Naive thymus-derived CD4-positive, alpha-beta T cell (primary cell): ENCODE results near the gene UBE2D3. TPM values are rescaled to one million over a fixed set of nuclear protein-coding genes. Genes with fewer than 3 reads are reported as not detected.

Experiments
- ATAC-seq: fragments of 150-1000 bp; cut with Tn5 transposase; 2 replicates; pipeline ENCODE4 v1.10.0; 2021; ENCODE audit warnings: mild to moderate bottlenecking, moderate library complexity
- CTCF ChIA-PET: fragments of 350-600 bp; sonication (Branson Sonifier 250); formaldehyde crosslinking; loops from one replicate; lab custom pipeline; 2021; ENCODE audit warnings: antibody characterized with exemption; lab: Charles Lee
- POLR2A ChIA-PET: fragments of 350-600 bp; sonication (Branson Sonifier 250); formaldehyde crosslinking; loops from one replicate; lab custom pipeline; 2021; ENCODE audit warnings: antibody characterized with exemption, inconsistent platforms; lab: Charles Lee
- DNase-seq, 9 donors: peaks; one replicate each; pipeline versions ENCODE4 v3.0.0 to v3.0.0-alpha.2; 2020 to 2022; ENCODE audit warnings: mixed read lengths in 1 of 9
- H3K27ac ChIP-seq: one replicate; pipeline ENCODE4 v1.7.0; 2013; ENCODE audit warnings: mild to moderate bottlenecking, low read depth, low read length, moderate library complexity
- H3K27me3 ChIP-seq, 2 donors: one replicate each; pipeline ENCODE4 v1.7.0; 2013; ENCODE audit warnings: low read length in 2 of 2, mild to moderate bottlenecking in 2 of 2, moderate library complexity in 2 of 2; ENCODE audit not compliant: control insufficient read depth in 2 of 2, insufficient read depth in 2 of 2
- H3K36me3 ChIP-seq, 3 experiments: 1 replicate in 2 of 3; 2 replicates in 1 of 3; pipeline ENCODE4 v1.7.0; 2013; ENCODE audit warnings: low read length in 3 of 3, mild to moderate bottlenecking in 3 of 3, moderate library complexity in 1 of 3; ENCODE audit not compliant: insufficient read depth in 3 of 3, control insufficient read depth in 2 of 3
- H3K4me1 ChIP-seq, 2 donors: one replicate each; pipeline ENCODE4 v1.7.0; 2013; ENCODE audit warnings: low read length in 2 of 2, mild to moderate bottlenecking in 2 of 2, moderate library complexity in 1 of 2; ENCODE audit not compliant: control insufficient read depth in 2 of 2, insufficient read depth in 2 of 2
- H3K4me3 ChIP-seq: 2 replicates; pipeline ENCODE4 v1.7.0; 2013; ENCODE audit warnings: mild to moderate bottlenecking, low read length
- H3K9me3 ChIP-seq, 3 experiments: 1 replicate in 2 of 3; 2 replicates in 1 of 3; pipeline ENCODE4 v1.7.0; 2013; ENCODE audit warnings: low read length in 3 of 3; ENCODE audit not compliant: control insufficient read depth in 2 of 3
- H3K27ac Mint-ChIP-seq, 9 donors: one replicate each; pipeline ENCODE4 v1.8.0; 2020 to 2022; ENCODE audit warnings: mixed read lengths in 9 of 9, mild to moderate bottlenecking in 8 of 9, moderate library complexity in 5 of 9, inconsistent platforms in 2 of 9
- H3K27me3 Mint-ChIP-seq, 5 donors: one replicate each; pipeline ENCODE4 v1.8.0; 2021 to 2022; ENCODE audit warnings: mixed read lengths in 5 of 5, mild to moderate bottlenecking in 1 of 5
- H3K36me3 Mint-ChIP-seq, 5 donors: one replicate each; pipeline ENCODE4 v1.8.0; 2020 to 2022; ENCODE audit warnings: mixed read lengths in 5 of 5, mild to moderate bottlenecking in 3 of 5, inconsistent platforms in 1 of 5
- H3K4me1 Mint-ChIP-seq, 7 donors: one replicate each; pipeline ENCODE4 v1.8.0; 2020 to 2022; ENCODE audit warnings: mixed read lengths in 7 of 7, mild to moderate bottlenecking in 3 of 7, inconsistent platforms in 1 of 7
- H3K4me3 Mint-ChIP-seq, 10 donors: one replicate each; pipeline ENCODE4 v1.8.0; 2020 to 2022; ENCODE audit warnings: mild to moderate bottlenecking in 10 of 10, mixed read lengths in 10 of 10, moderate library complexity in 6 of 10, inconsistent platforms in 2 of 10
- H3K9me3 Mint-ChIP-seq, 11 donors: one replicate each; pipeline ENCODE4 v1.8.0; 2020 to 2022; ENCODE audit warnings: mixed read lengths in 11 of 11, mild to moderate bottlenecking in 4 of 11, inconsistent platforms in 1 of 11, moderate library complexity in 1 of 11
- intact Hi-C, 2 donors: fragments of 100-400 bp; cut with micrococcal nuclease; formaldehyde crosslinking; loops; one replicate each; pipeline ENCODE4 v1.15.1; 2023
- polyA plus RNA-seq, 2 donors: library from polyadenylated mRNA; unstranded; fragments of 300-500 nt; fragmentation: Illumina TruSeq; gene quantifications; one replicate each; pipeline ENCODE4 v1.2.3, GENCODE V29; 2021
- total RNA-seq, 6 experiments: library from RNA in 5 of 6; stranded (reverse) in 5 of 6; gene quantifications; 1 replicate in 5 of 6; 2 replicates in 1 of 6; pipeline ENCODE4 v1.2.3 and lab custom pipeline; 2021 to 2026

UBE2D3 gene
- total and polyA plus RNA-seq, 7 experiments from 2014 or later = 314 to 556 (median 413) TPM

- DNase-seq (peak; percentile 82 to 100 (median 98)), ATAC-seq (peak; percentile 80)
- H3K9me3 ChIP-seq = no peaks in the 10 kb centered on the region
- H3K9me3 Mint-ChIP-seq = peaks cover 0 to 12% (median 0%) of the 10 kb centered on the region in 11 donors
- H3K36me3 Mint-ChIP-seq = peaks cover 0 to 12% (median 2%) of the 10 kb centered on the region in 5 donors
- H3K27me3 Mint-ChIP-seq = peaks cover 0 to 2% (median 0%) of the 10 kb centered on the region in 5 donors
- intact Hi-C loops = loop anchor here (1.0 to 5.0 kb wide), 28 partner anchors 9 to 1806 kb away; partner anchors contain the start of genes BDH2 (in 2 of the 2), CENPE (in 2 of the 2), SLC39A8 (in 2 of the 2) and SLC9B1 (in 2 of the 2)
- POLR2A ChIA-PET = interaction anchor here (0.5 to 5.3 kb wide), 52 partner anchors 9 to 1500 kb away, joined by 3 to 173 read pairs (median 4); partner anchors contain the start of genes CISD2, MANBA, SLC39A8 and SLC9B1
- H3K4me3 ChIP-seq = peak overlapping the region; percentile 82
- H3K27ac ChIP-seq = peak overlapping the region; percentile 99
- CTCF ChIA-PET = interaction anchor here (0.6 to 2.1 kb wide), 8 partner anchors 18 to 483 kb away, joined by 3 to 13 read pairs (median 4); partner anchors contain the start of genes CISD2 and MANBA
- peaks cover 16 to 42% (median 35%) of the 10 kb centered on the region in 7 donors for H3K4me1 Mint-ChIP-seq
- no peak overlapping the region for H3K27ac Mint-ChIP-seq
- no peaks in the 10 kb centered on the region for H3K27me3 ChIP-seq
- peaks cover 19 to 24% of the 10 kb centered on the region in 2 donors for H3K4me1 ChIP-seq
- H3K36me3 ChIP-seq = peaks cover 0 to 21% (median 3%) of the 10 kb centered on the region in 3 experiments
- no peak overlapping the region for H3K4me3 Mint-ChIP-seq
These were observed 534 bp upstream of the UBE2D3 start for GRCh38 chr4:102827674-102828496.

- Mint-ChIP-seq H3K27ac (no peak overlapping the region), H3K36me3 (peaks cover 4 to 10% (median 5%) of the 10 kb centered on the region in 5 donors), H3K4me1 (peaks cover 32 to 50% (median 41%) of the 10 kb centered on the region in 7 donors), H3K4me3 (no peak overlapping the region), H3K27me3 (peaks cover 0 to 2% (median 0%) of the 10 kb centered on the region in 5 donors), H3K9me3 (peaks cover 0 to 12% (median 0%) of the 10 kb centered on the region in 11 donors)
- ATAC-seq (no peak), DNase-seq (peak in 2 of 9 donors; percentile 5 to 75)
- Histone ChIP-seq H3K4me3 (peak overlapping the region; percentile 82), H3K27me3 (no peaks in the 10 kb centered on the region), H3K4me1 (peaks cover 19 to 27% of the 10 kb centered on the region in 2 donors), H3K36me3 (peaks cover 0 to 21% (median 3%) of the 10 kb centered on the region in 3 experiments), H3K9me3 (no peaks in the 10 kb centered on the region), H3K27ac (peak overlapping the region; percentile 99)
- ChIA-PET POLR2A (interaction anchor here (0.6 to 5.3 kb wide), 22 partner anchors 9 to 481 kb away, joined by 3 to 173 read pairs (median 13); partner anchors contain the start of genes BDH2, CISD2, MANBA and NFKB1), CTCF (interaction anchor here (1.4 to 2.1 kb wide), 2 partner anchors 43 to 65 kb away, joined by 5 to 13 read pairs; partner anchors contain the start of genes CISD2 and MANBA)
- intact Hi-C loops = loop anchor here (2.0 to 5.0 kb wide), 7 partner anchors 33 to 1804 kb away; partner anchors contain the start of gene BDH2 (in 1 of the 2)
These were observed 1.1 kb downstream of the UBE2D3 start for GRCh38 chr4:102826105-102826889.

- H3K4me3 ChIP-seq = peak overlapping the region; percentile 82
- peak overlapping the region; percentile 99 for H3K27ac ChIP-seq
- Mint-ChIP-seq H3K9me3 (peaks cover 0 to 12% (median 0%) of the 10 kb centered on the region in 11 donors), H3K4me3 (no peak overlapping the region), H3K27ac (no peak overlapping the region), H3K36me3 (peaks cover 5 to 12% (median 8%) of the 10 kb centered on the region in 5 donors), H3K4me1 (peaks cover 40 to 58% (median 50%) of the 10 kb centered on the region in 7 donors), H3K27me3 (peaks cover 0 to 2% (median 0%) of the 10 kb centered on the region in 5 donors)
- no peaks in the 10 kb centered on the region for H3K9me3 ChIP-seq
- intact Hi-C loops = loop anchor here (1.0 to 5.0 kb wide), 10 partner anchors 8 to 1803 kb away; partner anchors contain the start of gene BDH2 (in 1 of the 2)
- DNase-seq (peak in 7 of 9 donors; percentile 27 to 49 (median 38)), ATAC-seq (no peak)
- H3K27me3 ChIP-seq = no peaks in the 10 kb centered on the region
- peaks cover 24 to 35% of the 10 kb centered on the region in 2 donors for H3K4me1 ChIP-seq
- POLR2A ChIA-PET = interaction anchor here (0.6 to 5.3 kb wide), 15 partner anchors 9 to 324 kb away, joined by 3 to 173 read pairs (median 14); partner anchors contain the start of genes CISD2, MANBA, NFKB1 and SLC9B2
- H3K36me3 ChIP-seq = peaks cover 0 to 21% (median 3%) of the 10 kb centered on the region in 3 experiments
- CTCF ChIA-PET = interaction anchor here (0.6 to 2.0 kb wide), 4 partner anchors 9 to 195 kb away, joined by 3 to 5 read pairs (median 4); partner anchors contain the start of gene MANBA
These were observed 1.9 kb downstream of the UBE2D3 start for GRCh38 chr4:102825261-102826091.

GRCh38 chr4:102824398-102824797, 3.0 kb downstream of the UBE2D3 start:
- H3K36me3 Mint-ChIP-seq = peaks cover 9 to 18% (median 13%) of the 10 kb centered on the region in 5 donors
- no peaks in the 10 kb centered on the region for H3K9me3 ChIP-seq
- CTCF ChIA-PET = interaction anchor here (1.9 to 2.0 kb wide), 2 partner anchors 8 to 376 kb away, joined by 5 to 6 read pairs; no protein-coding TSS in a partner anchor
- peaks cover 0 to 12% (median 0%) of the 10 kb centered on the region in 11 donors for H3K9me3 Mint-ChIP-seq
- intact Hi-C loops = loop anchor here in 1 of 2 donors (2.0 kb wide), 1 partner anchor 16 kb away; no protein-coding TSS in a partner anchor
- H3K4me3 Mint-ChIP-seq = no peak overlapping the region
- peak overlapping the region; percentile 82 for H3K4me3 ChIP-seq
- POLR2A ChIA-PET = interaction anchor here (0.6 to 4.9 kb wide), 7 partner anchors 15 to 325 kb away, joined by 3 to 62 read pairs (median 8); partner anchors contain the start of genes CISD2 and MANBA
- peak overlapping the region; percentile 99 for H3K27ac ChIP-seq
- peaks cover 0 to 2% (median 0%) of the 10 kb centered on the region in 5 donors for H3K27me3 Mint-ChIP-seq
- H3K4me1 Mint-ChIP-seq = peaks cover 51 to 67% (median 58%) of the 10 kb centered on the region in 7 donors
- peaks cover 0 to 21% (median 3%) of the 10 kb centered on the region in 3 experiments for H3K36me3 ChIP-seq
- H3K27me3 ChIP-seq = no peaks in the 10 kb centered on the region
- H3K4me1 ChIP-seq = peaks cover 32 to 45% of the 10 kb centered on the region in 2 donors
- no peak for ATAC-seq
- DNase-seq = no peak
- H3K27ac Mint-ChIP-seq = peak overlapping the region in 2 of 9 donors; percentile 61 to 64

GRCh38 chr4:102823897-102824296, 3.5 kb downstream of the UBE2D3 start:
- H3K9me3 Mint-ChIP-seq = peaks cover 0 to 12% (median 0%) of the 10 kb centered on the region in 11 donors
- ChIA-PET POLR2A (interaction anchor here (0.5 to 4.9 kb wide), 10 partner anchors 14 to 324 kb away, joined by 3 to 62 read pairs (median 3); partner anchors contain the start of genes CISD2 and MANBA), CTCF (interaction anchor here (1.8 to 2.0 kb wide), 3 partner anchors 8 to 376 kb away, joined by 5 to 6 read pairs (median 6); no protein-coding TSS in a partner anchor)
- H3K4me1 ChIP-seq = peaks cover 30 to 48% of the 10 kb centered on the region in 2 donors
- H3K4me3 ChIP-seq = peak overlapping the region; percentile 82
- H3K4me3 Mint-ChIP-seq = no peak overlapping the region
- H3K36me3 Mint-ChIP-seq = peaks cover 9 to 19% (median 13%) of the 10 kb centered on the region in 5 donors
- DNase-seq = no peak
- intact Hi-C loops = loop anchor here in 1 of 2 donors (2.0 kb wide), 1 partner anchor 15 kb away; no protein-coding TSS in a partner anchor
- peak overlapping the region in 5 of 9 donors; percentile 72 to 93 (median 78) for H3K27ac Mint-ChIP-seq
- no peaks in the 10 kb centered on the region for H3K9me3 ChIP-seq
- H3K27ac ChIP-seq = peak overlapping the region; percentile 99
- ATAC-seq = no peak
- H3K36me3 ChIP-seq = peaks cover 0 to 21% (median 3%) of the 10 kb centered on the region in 3 experiments
- H3K27me3 ChIP-seq = no peaks in the 10 kb centered on the region
- H3K4me1 Mint-ChIP-seq = peaks cover 53 to 65% (median 55%) of the 10 kb centered on the region in 7 donors
- peaks cover 0 to 2% (median 0%) of the 10 kb centered on the region in 5 donors for H3K27me3 Mint-ChIP-seq
